Fibroblast of skin of right quadriceps (primary cell): ENCODE measurements around the gene DNAJB6.

Experiments
- DNase-seq: peaks from one replicate; pipeline ENCODE4 v3.0.0-alpha.2; 2013

DNAJB6 gene

GRCh38 chr7:157371296-157371695 lies 34.5 kb downstream of the DNAJB6 start:
- DNase-seq, result no peak

DNA sequence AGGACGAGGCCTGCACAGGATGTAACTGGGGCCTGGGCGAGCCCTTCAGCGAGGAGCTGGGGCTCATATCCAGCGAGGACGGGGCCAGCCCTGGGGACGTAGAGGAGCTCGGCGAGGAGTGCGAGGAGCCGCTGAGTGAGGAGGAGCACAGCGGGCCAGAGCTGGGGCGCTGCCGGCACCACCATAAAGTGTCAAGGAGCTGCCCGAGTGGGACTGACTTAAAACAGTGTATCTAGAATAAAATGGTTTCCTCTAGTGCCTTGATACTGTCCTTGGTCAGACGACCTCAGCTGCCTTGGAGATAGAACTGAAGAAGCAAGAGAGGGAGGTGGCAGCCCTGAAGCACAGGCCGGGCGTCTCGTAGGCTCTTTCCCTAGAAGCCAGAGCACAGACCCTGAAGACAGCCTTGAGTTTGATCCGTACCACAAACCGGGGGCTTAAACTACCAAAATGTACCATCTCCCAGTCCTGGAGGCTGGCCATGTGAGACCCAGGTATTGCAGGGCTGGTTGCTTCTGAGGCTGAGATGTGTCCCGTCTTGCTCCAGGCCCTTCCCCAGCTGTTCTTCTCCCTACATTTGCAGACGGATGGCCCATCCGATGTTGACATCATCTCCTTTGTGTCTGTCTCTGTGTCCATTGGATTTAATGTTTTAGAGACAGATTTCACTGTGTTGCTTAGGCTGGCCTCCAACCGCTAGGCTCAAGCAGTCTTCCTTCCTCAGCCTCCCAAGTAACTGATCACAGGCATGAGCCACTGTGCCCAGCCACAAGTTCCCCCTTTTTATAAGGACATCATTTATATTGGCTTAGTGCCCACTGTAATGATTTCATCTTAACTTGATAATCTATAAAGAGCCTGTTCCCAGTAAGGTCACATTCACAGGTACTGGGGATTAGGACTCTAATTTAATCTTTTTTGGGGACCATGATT lies 35.8 kb downstream of the DNAJB6 start:
- no peak for DNase-seq

GRCh38 chr7:157373493-157373892 lies 36.7 kb downstream of the DNAJB6 start:
- no peak for DNase-seq

DNA sequence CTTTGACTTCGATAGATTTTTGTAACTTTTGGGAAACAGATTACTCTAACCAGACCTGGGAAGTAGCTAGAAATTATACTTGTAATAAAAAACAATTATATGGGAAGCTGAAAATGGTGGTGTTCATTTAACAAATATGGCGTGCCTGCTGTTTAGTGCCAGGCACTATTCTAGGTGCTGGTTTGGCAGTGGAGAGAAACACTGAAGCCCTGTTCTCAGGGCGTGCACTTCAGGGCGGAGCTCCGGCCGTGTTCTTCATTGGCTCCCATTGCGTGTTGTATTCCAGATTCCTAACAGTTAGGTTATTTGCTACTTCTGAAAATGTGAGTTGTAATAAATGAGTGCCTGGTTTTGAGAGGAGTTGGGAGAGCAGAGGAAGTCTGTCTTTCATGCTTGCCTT lies 38.6 kb downstream of the DNAJB6 start:
- DNase-seq, result no peak

DNA sequence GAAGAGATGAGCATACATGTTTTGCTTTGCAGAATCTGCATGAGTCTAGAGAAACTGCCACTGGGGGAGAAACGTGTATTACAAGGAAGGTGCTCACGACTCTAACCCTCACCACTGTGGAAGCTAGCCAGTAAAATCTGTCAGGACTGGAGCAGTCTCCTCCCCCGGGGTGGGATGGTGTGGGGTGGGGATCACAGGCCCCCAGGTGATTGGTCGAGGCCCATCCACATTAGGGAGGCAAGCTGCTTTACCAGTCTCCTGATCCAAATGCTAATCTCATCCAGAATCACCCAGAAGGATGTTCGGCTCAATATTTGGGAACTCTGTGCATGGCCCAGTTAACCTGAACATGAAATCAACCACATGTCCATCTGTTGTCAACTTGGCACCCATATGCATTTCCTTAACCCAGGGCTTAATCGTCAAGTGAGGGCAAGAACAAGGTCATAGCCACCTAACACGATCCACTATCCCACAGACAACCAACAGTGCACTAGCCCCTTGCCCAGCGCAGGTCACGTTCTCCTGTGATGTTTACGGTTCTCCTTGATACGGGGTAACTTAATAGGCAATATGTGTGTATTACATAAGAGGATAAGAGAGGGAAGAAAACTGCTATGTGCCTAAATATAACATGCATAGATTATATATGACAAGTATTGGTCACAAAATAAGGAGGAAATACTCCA lies 40.8 kb downstream of the DNAJB6 start:
- DNase-seq, result no peak

DNA sequence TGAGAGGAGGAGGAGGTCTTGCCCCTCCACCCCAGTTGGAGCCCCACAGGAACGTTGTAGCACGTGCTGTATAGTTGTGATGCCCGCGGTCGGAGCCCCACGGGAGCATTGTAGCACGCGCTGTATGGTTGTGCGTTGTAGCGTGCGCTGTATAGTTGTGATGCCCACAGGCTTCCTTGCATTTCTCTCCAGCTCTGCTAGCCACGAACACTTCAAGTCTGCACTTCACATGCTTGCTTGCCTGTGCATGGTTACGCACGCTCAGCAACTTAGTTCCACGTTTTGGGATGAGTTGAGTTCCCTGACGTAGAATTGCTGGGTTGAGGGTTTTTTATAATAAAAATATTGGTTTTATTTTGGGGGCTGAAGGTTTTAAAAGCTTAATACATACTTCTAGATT lies 41.6 kb downstream of the DNAJB6 start:
- no peak for DNase-seq

DNA sequence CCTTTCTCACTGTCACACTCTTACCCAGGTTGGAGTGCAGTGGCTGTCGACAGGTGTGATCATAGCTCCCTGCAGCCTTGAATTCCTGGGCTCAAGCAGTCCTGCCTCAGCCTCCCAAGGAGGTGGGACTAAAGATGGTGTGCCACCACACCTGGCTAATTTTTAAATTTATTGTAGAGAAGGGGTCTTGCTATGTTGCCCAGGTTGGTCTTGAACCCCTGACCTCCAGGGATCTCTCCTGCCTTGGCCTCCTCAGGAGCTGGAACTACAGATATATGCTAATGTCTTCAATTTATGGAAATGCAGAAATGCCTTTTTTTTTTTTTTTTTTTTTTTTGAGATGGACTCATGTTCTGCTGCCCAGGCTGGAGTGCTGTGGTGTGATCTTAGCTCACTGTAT lies 42.7 kb downstream of the DNAJB6 start:
- no peak for DNase-seq

DNA sequence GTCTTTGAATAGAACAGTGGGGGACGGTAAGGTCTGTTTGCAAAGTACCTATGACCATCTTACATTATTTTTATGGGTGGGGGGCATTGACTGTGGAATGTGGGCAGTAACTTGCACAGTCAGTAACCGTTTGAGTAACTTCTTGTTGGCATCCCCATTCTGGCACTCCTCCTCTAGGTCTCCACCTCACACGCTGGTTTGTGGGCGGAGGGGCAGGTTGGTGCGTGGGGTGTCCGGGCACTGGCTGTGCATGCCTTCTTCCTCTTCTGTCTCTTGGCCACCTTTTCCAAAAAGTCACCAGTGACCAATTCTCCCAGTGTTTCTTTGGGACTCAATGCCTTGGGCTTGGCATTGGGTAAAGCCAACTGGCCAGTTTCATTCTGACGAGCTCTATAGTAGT lies 43.6 kb downstream of the DNAJB6 start:
- DNase-seq, result no peak

DNA sequence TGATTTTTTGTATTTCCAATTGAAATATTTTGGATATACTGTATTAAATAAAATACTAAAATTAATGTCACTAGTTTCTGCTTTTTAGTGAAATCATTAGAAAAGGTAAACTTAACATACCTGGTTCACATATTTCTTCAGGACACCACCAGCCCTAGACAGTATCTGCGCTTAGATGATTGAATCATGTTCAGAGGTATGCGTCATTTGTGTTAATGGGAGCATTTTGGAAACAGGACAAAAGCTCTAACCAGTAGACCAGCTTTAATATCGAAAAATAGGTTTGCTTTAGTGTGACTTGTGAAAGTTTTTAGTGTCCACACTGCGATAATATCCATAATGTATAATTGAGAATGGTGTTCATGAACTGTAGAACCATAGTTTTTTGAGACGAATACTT lies 47.1 kb downstream of the DNAJB6 start:
- DNase-seq, result no peak

GRCh38 chr7:157384301-157384700 lies 47.5 kb downstream of the DNAJB6 start:
- no peak for DNase-seq

GRCh38 chr7:157386979-157387800 lies 50.4 kb downstream of the DNAJB6 start:
- DNase-seq, result peak; percentile 74

DNA sequence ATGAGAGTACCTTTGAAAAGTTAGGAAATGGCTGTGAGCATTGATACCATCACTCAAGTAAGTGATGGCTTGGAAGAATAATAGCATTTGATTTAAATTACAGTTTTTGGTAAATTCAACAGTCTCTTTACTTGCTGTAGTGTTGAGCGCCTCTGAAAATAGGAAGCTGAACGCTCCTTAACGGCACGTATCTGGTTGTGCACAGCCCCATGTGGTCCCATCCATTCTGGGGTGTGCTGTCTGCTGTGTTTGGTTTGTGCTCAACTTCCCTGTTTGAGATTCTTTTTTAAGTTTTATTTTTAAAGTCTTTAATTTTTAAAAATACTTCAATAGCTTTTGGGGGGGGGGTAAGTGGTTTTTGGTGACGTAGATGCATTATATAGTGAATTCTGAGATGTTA lies 51.5 kb downstream of the DNAJB6 start:
- DNase-seq, result no peak

DNA sequence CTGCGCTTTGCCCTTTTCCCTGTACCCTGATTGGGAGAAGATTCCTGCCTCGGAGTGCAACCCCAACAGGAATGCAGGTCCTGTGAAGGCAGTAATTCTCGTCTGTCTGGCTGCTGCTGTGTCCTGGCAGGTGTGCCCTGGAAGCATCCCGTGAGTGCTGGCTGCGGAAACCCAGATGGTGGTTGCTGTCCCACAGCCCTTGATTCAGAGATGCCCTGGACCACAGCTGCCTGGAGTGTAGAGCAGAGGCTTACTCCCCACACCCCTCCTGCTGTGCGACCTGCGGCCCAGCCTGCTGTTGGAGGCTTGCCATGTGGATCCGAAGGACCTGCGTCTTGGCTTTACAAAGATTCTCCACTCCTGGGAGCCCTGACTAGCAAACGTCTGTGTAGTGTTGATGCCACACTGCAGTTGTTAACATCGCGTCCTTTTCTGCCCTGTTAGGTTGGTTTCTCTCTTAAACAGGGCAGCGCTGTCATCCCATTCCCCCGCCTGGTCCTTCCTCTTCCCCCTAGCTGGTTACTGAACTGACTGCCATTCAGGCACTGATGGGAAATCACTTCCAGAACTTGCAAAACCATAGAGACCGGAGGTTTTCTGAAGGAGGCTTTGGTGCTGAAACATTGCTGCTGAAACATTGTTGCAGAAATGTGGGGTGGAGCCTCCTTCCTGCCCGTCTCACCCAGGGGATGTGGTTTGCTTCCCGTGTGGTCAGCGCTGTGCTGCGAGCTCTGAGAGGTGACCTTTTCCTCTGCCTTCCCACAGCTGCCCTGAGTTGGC lies 53.3 kb downstream of the DNAJB6 start:
- DNase-seq, result no peak

GRCh38 chr7:157391036-157391710 lies 54.4 kb downstream of the DNAJB6 start:
- DNase-seq, result no peak

DNA sequence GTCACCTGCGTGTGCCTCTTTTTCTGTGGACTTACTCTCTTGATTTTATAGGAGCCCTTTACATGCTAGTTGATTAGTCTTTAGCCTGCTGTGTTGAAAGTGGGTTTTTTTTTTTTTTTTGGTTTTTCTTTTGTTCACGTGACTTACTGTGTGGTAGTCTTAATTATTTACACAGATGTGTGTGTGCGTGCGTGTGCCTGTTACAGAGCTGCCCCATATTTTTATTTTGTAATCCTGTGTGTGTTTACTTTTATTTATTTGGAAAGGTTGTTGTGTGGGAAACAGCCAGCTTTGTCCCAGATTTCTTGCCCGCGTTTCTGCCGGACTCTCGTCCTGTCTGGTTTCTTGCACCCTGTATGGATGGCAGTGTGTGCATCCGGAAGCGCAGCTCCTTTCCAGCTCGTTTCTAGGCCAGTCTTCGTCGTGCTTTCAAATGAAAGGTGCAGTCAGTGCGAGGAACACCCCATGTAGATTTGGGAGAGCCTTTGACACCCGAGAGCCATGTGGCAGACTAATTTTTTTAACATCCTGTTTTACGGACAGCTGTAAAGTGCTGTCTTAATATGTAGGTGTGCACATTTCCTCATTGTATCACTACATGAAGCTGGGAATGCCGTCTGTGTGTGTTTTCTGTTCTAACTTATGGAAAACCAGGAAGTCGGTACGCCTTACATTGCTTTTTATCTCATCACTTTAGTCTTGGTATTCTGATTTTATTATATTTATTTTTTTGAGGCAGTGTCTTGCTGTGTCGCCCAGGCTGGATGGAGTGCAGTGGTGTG lies 55.6 kb downstream of the DNAJB6 start:
- no peak for DNase-seq

DNA sequence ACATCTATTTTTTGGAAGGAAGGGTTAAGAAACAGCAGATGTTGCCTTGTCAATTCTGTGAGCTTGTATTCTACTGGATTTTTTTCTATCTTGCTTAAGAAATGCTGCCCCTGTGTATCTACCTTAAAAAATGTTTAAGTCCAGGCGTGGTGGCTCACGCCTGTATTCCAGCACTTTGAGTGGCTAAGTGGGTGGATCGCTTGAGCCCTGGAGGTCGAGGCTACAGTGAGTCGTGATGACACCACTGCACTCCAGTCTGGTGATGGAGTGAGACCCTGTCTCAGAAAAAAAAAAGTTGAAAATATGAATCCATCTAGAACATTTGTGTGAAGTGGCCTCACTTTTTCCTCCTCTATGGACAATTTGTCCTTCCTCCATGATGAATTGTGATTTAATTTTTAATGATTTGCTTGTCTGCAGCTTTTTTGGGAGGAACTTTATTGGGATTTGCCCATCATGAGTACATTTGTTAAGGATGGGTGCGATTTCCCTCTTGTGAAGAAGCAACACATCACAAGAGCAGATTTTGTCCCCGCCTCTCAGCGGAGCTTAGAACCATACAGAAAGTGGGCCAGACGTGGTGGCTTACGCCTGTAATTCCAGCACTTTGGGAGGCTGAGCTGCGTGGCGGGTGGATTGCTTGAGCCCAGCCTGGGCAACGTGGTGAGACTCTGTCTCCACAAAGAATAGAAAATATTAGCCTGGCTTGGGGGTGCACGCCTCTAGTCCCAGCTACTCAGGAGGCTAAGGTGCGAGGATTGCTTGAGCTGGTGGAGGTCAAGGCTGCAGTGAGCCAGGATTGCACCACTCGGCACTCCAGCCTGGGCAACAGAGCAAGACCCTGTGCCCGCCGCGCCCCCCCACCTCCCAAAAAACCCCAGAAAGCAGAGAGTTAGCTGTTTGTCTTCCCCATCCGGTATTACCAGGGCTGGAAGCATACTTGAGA lies 57.7 kb downstream of the DNAJB6 start:
- DNase-seq, result peak; percentile 39

- no peak for DNase-seq
Observed at GRCh38 chr7:157395206-157395605, 58.4 kb downstream of the DNAJB6 start.

- DNase-seq, result no peak
Observed at GRCh38 chr7:157396316-157397035, 59.7 kb downstream of the DNAJB6 start.

DNA sequence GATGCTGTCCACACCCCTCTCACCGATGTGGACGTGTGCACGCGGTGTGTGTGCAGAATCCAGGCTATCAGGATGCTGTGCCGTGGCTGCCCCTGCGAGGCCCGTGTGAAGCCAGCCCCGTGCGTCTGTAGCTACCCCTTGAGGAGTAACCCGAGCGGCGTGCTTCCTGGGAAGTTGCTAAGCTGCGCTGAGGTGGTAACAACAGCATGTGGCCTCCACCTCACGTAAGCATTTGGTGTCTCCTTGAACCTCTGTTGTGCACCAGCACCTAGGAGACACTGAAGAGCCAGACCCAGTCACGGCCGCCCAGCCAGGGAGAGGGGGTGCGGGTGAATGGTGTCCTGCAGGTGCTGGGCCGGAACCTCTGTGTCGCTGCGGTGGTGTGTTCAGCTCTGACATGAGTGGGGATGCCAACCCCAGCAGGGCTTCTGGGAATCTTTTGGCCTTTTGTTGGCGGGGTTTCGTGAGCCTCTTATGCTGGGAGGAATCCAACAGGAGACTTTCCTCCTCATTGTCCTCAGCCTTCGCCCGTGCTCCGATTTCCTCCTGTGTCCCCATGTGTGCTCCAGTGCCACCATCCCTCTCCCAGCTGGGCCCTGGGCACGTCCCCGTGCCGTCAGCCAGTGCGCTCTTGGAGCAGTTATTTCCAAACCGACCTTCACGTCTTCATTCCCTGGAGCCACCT lies 60.4 kb downstream of the DNAJB6 start:
- no peak for DNase-seq
